DMS153 treated with DMSO at 0.1 percent for 48 hours (cell line): ENCODE results near the gene NIPAL3.
"Not testable (repeated sequence)": the region's sequence is repeated elsewhere in the genome, so short reads cannot be mapped to it uniquely, and the experiment has no call there.

Experiments used
- DNase-seq: peaks from one replicate; lab custom pipeline; 2025; ENCODE audit not compliant: unreplicated experiment; lab: John Stamatoyannopoulos, UW

The NIPAL3 gene

GRCh38 chr1:24421502-24421901, 5.9 kb downstream of the NIPAL3 start:
- no peak for DNase-seq

DNA sequence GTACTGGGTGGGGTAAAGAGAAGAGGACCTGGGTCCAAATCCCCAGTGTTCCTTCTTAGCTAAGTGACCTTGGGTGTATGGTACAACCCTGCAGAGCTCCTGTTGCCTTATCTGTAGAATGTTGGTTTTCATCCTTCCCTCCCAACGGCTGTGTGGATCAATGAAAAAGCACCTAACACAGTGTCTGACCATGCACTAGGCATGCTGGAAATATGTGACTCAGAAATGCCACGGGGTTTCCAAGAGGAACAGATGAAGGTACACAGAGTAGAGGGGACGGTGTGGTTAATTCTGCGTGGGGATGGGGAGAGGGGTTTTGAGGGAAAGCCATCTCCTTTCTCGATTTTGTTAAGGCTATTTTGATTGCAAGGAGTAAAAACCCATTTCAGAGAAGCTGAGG, 8.6 kb downstream of the NIPAL3 start:
- no peak for DNase-seq

- DNase-seq: no peak
These were observed 9.4 kb downstream of the NIPAL3 start for GRCh38 chr1:24424990-24425389.

DNA sequence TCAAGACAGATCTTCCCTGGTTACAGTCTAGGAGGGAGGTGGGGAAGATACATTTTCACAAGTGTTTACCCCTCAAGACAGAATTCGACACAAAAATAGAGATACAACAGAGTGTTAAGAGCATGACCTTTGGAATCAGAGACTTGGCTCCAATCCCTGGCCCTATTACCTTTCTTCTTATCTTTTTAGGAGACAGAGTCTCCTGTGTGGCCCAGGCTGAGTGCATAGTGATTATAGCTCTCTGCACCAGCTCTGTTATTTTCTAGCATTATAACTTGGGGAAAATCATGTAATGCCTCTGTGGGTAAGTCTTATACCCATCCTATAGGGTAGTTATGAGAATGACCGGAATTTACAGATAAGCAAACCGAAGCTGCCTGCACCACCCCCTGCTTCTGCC, 9.8 kb downstream of the NIPAL3 start:
- no peak for DNase-seq

- no peak for DNase-seq
These were observed 10.3 kb downstream of the NIPAL3 start for GRCh38 chr1:24425922-24426321.

DNA sequence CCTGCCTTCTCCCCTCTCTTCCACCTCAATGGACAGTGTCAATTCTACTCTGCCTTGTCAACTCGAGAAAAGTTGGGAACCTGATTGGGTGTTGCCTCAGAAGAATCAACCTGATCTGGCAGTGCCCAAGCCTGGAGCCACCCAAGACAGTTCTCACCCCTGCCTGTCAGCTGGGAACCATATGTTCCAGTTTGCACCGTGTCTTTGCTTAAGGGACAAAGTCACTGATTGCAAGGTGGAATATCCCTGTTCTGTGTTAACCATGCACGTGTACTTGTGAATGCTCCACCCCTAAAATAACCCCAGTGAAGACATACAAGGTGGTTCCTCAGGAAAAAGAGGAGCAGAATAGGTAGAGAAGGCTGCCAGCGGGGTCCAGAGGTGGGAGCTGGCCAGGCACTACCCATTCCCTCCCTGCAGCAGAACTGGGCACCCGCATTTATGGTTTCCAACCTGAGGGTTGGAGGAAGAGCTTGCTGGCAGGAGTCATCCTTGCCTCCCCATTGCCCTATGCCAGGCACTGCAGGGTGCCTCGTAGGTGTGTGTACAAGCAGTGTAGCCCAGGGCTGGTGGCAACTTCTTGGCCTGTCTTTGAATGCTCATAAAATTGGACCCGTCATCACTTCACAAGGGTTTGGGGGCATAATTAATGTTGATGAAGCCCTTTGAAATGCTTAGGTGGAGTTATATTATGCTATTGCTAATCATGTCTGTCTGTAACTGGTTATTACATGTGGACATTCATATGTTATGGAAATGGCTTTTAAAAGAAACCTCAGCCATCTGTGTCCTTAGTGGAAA, 11.3 kb downstream of the NIPAL3 start:
- DNase-seq: no peak

DNA sequence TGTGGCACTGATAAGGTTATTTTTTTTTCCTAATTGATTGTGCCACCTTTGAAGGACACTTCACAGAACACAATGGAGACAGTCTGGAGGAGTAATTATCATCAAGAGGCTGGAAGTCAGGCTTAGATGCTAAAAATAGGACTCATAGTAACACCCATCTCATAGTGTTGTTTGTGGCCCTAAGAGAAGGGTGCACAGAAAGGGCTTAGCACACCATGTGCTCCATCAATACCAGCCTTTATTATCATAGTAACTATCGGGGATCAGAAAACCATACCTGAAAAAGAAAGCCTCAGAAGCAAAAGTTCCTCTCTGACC, 11.9 kb downstream of the NIPAL3 start:
- no peak for DNase-seq

GRCh38 chr1:24435782-24436365, 20.3 kb downstream of the NIPAL3 start:
- DNase-seq: no peak

GRCh38 chr1:24437631-24438396, 22.2 kb downstream of the NIPAL3 start:
- DNase-seq: no peak

- DNase-seq: no peak
These were observed 22.9 kb downstream of the NIPAL3 start for GRCh38 chr1:24438423-24438901.

GRCh38 chr1:24440436-24440835, 24.8 kb downstream of the NIPAL3 start:
- no peak for DNase-seq

DNA sequence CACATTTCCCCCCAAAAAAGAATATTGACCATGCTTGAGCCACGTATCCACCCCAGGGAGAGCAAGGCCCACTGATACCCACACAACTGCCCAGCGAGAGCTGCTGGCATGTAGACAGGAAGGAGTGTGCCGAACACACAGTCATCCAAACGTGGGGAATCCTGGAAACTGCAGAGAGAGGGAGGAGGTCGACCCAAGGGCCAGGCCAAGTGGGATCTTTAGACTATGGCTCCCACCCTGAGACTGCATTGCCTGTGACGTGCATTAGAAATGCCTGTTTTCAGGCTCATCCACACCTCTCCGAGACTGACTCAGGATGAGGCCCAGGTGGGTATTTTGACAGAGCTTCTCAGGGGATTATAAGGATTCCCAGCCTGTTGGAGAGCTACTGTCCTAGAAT, 25.9 kb downstream of the NIPAL3 start:
- DNase-seq: no peak

DNA sequence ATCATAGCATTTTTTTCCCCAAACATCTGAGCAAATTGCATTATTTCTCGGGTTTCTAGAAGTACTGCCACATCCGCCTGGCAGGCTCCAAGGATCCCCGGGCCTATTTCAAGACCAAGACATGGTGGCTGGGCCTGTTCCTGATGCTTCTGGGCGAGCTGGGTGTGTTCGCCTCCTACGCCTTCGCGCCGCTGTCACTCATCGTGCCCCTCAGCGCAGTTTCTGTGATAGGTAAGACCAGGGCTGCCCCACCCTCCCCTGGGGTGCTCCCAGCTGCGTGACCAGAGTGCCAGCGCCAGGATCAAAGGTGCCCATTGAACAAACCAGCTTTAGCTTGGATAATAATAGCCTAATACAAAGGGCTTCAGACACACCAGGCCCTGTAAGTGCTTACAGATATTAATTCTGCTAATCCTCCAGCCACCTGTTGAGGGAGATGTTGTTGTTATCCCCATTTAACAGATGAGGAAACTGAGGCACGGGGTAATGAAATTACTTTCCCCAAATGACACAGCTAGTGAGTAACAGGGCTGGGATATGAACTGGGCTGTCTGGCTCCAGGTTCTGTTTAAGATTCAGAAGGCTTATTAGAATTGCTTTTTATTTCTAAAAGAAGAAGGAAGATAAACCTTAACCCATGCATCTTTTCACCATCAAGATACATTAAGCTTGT, 26.5 kb downstream of the NIPAL3 start:
- DNase-seq: no peak

DNA sequence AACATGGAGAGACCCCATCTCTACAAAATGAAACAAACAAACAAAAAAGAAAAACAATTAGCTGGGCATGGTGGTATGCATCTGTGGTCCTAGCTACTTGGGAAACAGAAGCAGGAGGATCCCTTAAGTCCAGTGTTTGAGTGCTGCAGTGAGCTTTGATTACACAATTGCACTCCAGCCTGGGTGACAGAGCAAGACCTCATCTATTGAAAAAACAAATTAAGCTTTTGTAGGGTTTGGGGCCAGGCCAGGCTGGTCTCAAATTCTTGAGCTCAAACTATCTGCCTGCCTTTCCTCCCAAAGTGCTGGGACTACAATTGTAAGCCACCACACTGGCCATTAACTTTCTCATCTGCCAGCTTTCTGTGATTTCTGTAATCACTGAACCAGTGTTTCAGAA, 27.2 kb downstream of the NIPAL3 start:
- DNase-seq: no peak

GRCh38 chr1:24443241-24443656, 27.6 kb downstream of the NIPAL3 start:
- no peak for DNase-seq

DNA sequence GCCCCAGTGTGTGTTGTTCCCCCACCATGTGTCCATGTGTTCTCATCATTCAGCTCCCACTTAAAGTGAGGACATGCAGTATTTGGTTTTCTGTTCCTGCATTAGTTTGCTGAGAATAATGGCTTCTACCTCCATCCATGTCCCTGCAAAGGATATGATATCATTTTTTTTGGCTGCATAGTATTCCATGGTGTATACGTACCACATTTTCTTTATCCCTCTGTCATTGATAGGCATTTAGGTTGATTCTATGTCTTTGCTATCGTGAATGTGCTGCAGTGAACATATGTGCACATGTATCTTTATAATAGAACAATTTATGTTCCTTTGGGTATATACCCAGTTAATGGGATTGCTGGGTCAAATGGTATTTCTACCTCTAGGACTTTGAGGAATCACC, 30.8 kb downstream of the NIPAL3 start:
- not testable (repeated sequence) for DNase-seq

DNA sequence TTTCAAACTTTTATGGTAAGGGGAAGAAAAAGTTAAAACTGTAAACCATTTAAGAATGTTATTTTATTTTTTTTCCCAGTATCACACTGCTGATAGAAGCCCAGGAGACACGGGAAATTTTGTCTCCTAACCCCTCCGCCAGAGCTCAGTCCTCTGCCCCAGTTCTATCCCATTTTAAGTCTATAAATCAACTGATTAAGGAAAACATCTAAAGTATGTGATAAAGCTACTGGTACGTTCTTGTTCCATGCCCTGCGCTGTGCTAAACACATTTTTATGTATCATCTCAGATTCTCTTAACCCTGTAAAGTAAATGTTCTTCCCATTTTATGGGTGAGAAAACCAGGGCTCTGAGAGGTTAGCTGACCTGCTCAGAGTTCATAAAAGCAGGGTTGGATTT, 34.7 kb downstream of the NIPAL3 start:
- DNase-seq: no peak

- no peak for DNase-seq
These were observed 35.3 kb downstream of the NIPAL3 start for GRCh38 chr1:24450857-24451397.

DNA sequence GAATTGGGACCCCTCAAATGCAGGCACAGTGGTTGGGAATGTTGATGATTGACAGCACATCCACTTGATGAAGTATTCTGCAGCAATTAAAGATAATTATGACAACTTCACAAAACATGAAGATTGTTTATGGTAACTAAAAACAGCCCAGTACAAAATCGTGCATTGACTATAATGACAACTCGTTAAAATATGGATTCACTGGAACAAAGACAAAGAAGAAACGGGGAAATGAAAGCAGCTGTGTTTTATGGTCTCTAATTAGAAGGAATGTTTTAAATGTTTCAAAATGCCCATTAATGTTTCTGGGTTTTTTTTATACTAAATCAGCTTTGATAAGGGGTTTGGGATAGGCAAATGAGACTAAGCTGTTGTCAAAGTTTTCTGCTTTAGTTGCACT, 36.1 kb downstream of the NIPAL3 start:
- no peak for DNase-seq

DNA sequence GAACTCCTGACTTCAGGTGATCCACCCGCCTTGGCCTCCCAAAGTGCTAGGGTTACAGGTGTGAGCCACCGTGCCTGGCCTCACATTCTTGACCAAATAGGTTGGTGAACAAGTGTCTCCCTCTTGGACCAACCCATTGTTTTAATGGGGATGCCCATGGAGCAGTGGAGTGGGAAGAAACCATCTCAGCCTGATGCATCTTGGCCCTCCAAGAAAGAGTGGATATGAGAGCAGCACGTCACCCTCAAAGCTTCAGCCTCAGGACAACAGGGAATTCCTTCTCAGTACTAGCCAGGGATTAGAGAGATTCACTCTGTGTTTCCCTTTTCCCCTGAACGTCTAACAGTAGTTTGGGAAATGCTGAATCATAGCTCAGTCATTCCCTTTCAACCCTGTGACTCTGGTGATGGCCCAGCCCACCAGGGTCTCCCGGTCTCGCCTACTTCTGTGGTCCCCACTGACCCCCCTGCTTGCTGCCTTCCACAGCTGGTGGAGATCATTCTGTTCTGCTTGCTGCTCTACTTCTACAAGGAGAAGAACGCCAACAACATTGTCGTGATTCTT, 37.4 kb downstream of the NIPAL3 start:
- no peak for DNase-seq

DNA sequence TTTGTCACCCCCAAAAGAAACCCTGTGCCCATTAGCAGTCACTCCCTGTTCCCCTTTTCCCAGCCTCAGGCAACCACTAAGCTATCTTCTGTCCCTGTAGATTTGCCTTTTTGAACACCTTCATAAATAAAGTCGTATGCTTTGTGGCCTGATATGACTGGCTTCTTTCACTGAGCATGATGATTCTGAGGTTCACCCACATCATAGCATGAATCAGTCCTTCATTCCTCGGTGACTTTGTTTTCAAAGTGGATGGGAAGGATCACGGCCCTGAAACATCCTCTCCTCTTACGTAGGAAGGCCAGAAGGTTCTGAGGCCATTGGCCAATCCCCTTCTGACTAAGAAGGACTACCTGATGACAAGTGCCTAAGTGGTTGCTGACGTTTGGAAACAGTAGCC, 39.1 kb downstream of the NIPAL3 start:
- no peak for DNase-seq
